Posterior vena cava (tissue), 2 donors: ENCODE measurements around the gene NKX6-2. TPM values are rescaled to one million over a fixed set of nuclear protein-coding genes. Genes with fewer than 3 reads are reported as not detected.

Experiments
- DNase-seq: peaks from one replicate; pipeline ENCODE4 v3.0.0-alpha.2; 2020; ENCODE audit warnings: low spot score
- intact Hi-C, 2 donors: fragments of 100-400 bp; cut with DNase I; formaldehyde crosslinking; loops; one replicate each; pipeline versions ENCODE4 v1.14.1 to v1.14.2; 2022 to 2023
- total RNA-seq, 2 donors: library from RNA; stranded (reverse); fragmentation: NEBNext Ultra II Directional; extraction: Animal tissue kit (Norgen Biotek cat#: 25700); gene quantifications; one replicate each; pipeline ENCODE4 v1.2.1, GENCODE V29; 2021
- donor health status: DM: yes; HTN: yes; CAD: no.
- donor health status: DM: yes; HTN: yes; CAD: no.

NKX6-2 gene
- total RNA-seq, 2 donors from 2014 or later: not detected

DNA sequence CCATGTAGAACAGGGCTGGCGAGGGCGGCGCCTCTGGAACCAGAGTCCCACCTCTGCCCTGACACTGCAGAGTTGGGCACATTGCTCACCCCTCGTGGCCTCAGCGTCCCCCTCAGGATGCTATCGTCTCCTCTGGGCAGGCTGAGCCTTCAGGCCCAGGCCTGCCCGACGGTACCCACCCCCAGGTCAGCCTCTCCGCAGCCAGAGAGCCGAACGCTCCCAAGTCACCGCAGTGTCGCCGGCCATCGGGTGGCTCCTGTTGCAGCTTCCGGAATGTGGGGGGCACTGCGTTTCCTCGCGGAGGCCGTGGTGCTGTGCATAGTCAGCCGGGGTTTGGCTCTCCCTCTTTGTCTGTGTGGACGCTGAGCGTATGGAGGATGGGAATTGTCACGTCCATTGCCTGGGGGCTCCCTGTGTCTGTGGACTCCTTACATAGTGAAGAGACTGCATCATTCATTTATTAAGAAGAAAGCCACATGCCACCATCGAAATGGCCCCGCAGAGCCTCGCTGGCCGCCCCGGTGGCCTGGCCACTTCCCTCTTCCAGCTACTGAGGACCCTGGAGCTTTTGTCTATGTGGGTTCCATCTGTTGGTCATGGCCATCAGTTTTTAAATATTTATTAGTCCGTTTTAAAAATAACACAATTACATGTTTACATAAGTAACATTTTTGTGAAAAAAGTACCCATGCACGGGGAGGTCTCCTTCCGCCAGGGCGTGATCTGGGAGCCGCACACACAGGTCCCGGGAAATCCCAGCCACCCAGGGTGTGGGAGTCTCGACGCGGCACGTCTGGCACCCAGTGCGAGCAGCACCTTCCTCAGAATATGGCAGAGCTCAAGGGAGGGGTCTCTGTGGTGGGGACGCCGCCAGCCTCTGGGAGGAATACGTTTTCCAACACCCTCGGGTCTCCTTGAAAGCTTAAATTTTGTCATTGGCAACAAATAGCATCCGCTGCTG, 15.6 kb downstream of the NKX6-2 start:
- DNase-seq: no peak
- intact Hi-C loops: no loop called here

- intact Hi-C loops: no loop called here
Measured at GRCh38 chr10:132768346-132769248, 17.4 kb downstream of the NKX6-2 start.

DNA sequence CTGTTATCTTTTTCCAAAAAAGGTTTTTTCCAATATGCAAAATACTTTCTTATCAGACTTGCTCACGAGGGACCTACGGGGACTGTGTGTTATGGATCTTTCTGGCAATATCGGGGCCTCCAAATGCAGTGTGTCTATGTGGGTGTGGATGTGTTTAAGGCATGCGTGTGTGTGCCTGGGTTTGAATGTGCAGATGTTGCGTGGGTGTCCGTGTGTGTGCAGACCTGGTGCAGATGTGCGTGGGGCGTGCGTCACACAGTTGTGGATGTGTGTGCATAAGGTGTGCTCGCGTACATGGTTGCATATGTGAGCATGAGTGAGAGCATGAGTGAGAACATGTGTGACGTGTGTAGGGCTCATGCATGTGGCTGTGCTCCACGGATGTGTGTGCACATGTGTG, 19.7 kb downstream of the NKX6-2 start:
- no peak for DNase-seq
- intact Hi-C loops: no loop called here

More at GRCh38 chr10:132768346-132769248, 17.4 kb downstream of the NKX6-2 start:
- no peak for DNase-seq

DNA sequence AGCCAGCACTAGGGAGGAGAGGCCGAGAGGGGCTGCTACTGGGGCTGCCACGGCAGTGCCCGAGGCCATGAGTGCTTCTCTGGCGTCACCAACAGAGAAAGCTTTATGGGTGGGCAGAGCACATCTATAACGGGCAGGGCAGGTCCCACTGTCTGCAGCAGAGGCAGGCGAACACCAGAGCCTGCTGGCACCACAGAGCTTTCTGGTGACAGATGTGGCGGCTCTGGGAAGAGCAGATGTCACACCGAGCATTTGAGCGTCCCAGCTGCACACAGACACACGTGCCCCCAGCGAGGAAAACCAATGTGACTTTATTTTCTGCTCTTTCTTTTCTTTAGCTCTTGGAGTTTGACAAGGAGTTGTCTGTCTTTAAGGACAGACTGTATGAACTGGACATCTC, 20.5 kb downstream of the NKX6-2 start:
- no peak for DNase-seq
- intact Hi-C loops: no loop called here

- DNase-seq: no peak
- intact Hi-C loops: no loop called here
Measured at GRCh38 chr10:132764108-132764507, 21.8 kb downstream of the NKX6-2 start.

- DNase-seq: no peak
- intact Hi-C loops: no loop called here
Measured at GRCh38 chr10:132763545-132763944, 22.4 kb downstream of the NKX6-2 start.

DNA sequence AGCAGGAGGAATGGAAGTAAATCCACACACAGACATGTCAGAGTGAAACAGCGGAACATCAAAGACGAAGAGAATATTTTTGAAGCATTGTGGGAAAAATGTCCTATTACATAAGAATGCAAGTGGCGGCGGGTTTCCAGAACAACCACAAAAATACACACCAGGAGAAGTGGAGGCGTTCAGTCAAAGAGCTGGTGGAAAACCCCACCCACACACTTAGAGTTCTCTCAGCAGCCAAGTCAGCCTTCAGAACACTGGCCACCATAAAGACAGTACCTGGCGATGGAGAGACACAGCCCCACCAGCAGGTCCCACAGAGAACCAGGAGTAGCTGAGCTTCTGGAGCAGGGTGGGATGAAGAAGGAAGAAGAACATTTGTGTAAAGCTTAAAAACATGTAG, 23.7 kb downstream of the NKX6-2 start:
- intact Hi-C loops: no loop called here
- DNase-seq: no peak

DNA sequence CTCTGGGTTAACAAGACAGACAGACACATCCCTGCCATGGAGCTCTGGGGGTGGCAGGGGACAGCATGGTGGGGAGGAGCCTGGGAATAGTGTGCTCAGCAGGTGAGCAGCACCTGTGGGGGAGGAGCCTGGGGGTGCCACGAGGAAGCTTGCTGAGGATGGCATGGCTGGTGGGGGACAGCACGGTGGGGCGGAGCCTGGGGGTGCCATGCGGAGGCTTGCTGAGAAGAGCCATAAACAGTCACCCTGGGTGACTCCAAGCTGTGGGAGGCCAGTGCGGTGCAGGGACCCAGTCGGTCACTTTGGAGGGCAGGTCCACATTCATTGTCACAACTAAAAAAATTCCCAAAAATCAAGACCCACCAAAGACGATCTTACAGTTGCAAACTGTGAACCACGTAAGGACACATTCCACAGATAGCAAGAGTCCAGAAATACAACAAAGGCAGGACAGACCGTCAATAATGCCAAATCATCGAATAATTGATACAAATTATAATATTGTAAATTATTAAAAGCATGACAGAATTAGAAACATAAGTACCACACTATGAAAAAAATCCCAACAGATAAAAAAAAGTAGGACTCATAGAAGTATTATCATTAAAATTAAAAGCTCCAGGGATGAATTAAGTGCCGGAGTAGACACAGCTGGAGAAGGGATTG, 24.4 kb downstream of the NKX6-2 start:
- intact Hi-C loops: no loop called here
- DNase-seq: no peak

DNA sequence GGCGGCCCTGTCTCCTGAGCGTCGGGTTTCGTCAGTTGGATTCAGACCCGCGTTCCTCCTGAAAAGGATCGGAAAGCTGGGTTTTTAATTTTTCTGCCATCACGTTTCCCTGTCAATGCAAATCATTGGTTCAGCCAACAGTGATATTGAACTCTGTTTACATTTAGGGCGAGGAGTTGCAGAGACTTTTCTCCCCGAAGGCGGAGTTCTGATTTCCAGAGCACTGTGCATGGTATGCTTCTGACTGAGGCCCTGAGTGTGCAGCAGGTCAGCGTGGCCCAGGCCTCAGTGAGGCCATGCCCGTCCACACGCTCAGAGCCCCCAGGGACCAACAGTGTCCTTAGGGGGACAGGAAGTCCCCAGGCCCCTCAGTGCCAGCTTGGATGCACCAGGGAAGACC, 27.1 kb downstream of the NKX6-2 start:
- intact Hi-C loops: no loop called here
- no peak for DNase-seq

- DNase-seq: no peak
- intact Hi-C loops: no loop called here
Measured at GRCh38 chr10:132757171-132757570, 28.8 kb downstream of the NKX6-2 start.

GRCh38 chr10:132756591-132756990, 29.4 kb downstream of the NKX6-2 start:
- no peak for DNase-seq
- intact Hi-C loops: no loop called here

GRCh38 chr10:132755166-132755711, 30.7 kb downstream of the NKX6-2 start:
- intact Hi-C loops: no loop called here
- no peak for DNase-seq

GRCh38 chr10:132754071-132754470, 31.9 kb downstream of the NKX6-2 start:
- DNase-seq: no peak
- intact Hi-C loops: no loop called here

GRCh38 chr10:132753596-132753995, 32.4 kb downstream of the NKX6-2 start:
- intact Hi-C loops: no loop called here
- no peak for DNase-seq

GRCh38 chr10:132752961-132753360, 33.0 kb downstream of the NKX6-2 start:
- no peak for DNase-seq
- intact Hi-C loops: no loop called here

DNA sequence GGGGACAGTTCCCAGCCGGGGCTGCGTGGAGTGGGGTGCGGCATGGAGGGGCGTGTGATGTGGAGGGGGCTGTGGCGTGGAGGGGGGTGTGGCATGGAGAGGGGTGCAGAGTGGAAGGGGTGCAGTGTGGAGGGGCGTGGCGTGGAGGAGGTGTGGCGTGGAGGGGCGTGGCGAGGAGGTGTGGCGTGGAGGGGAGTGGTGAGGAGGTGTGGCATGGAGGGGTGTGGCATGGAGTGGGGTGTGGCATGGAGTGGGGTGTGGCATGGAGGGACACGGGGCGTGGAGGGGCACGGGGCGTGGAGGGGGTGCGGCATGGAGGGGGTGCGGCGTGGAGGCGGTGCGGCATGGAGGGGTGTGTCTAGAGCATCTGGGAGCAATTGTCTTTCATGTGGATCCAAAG, 33.6 kb downstream of the NKX6-2 start:
- intact Hi-C loops: no loop called here
- no peak for DNase-seq

DNA sequence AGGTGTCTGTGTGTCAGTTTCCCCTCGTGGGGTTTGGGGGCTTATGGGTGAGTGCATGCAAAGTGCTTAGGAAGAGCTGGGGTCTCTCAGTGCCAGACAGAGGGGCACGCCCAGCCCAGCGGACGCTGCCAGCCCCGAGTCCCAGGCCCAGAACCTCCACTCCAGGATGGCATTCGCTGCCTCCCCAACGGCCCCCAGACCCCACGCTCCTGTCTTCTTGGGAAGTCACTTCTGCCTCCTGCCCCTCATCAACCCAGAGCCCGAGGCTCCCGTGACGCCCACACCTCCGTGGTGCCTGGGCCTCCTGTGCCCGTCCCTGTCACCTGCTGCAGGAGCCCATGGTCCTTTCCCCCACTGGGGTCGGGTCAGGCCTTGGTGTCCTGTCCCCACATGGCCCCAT, 35.0 kb downstream of the NKX6-2 start:
- no peak for DNase-seq
- intact Hi-C loops: no loop called here

DNA sequence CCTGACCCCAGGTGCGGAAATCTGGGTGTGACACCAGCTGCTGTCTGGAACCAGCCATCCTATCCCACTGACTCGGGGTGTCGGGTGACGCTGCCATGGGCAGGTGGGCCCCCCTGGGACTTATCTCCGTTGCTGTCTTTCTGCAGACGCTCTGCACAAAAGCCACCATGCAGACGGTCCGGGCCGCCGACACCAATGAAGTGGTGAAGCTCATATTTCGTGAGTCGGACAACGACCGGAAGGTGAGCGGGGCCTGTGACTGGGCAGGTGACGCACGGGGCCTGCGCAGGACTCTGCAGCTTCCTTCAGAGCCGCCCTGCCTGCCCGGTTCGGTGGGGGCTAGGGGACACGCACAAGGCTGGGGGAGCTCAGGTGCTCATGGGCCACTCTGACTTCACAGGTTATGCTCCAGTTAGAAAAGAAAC, 36.6 kb downstream of the NKX6-2 start:
- DNase-seq: no peak
- intact Hi-C loops: no loop called here
